Activated naive CD8-positive, alpha-beta T cell treated with anti-CD3 and anti-CD28 coated beads, Interleukin-2, amount 50 U/mL, for 24 hours (primary cell): ENCODE measurements around the gene ADAMTS18.
A peak's percentile ranks its signal among the peaks of the same experiment; 100 is the strongest.
"Not testable (repeated sequence)": the region's sequence is repeated elsewhere in the genome, so short reads cannot be mapped to it uniquely, and the experiment has no call there.

Experiments
- ATAC-seq: fragments of 150-1000 bp; cut with Tn5 transposase; one replicate; pipeline ENCODE4 v1.10.0; 2021
- DNase-seq: peaks from one replicate; pipeline ENCODE4 v3.0.0; 2021
- H3K27ac Mint-ChIP-seq: one replicate; pipeline ENCODE4 v1.8.0; 2021; ENCODE audit warnings: mild to moderate bottlenecking, mixed read lengths
- H3K27me3 Mint-ChIP-seq: one replicate; pipeline ENCODE4 v1.8.0; 2021; ENCODE audit warnings: mixed read lengths
- H3K36me3 Mint-ChIP-seq: one replicate; pipeline ENCODE4 v1.8.0; 2021; ENCODE audit warnings: low read depth, mixed read lengths
- H3K4me1 Mint-ChIP-seq: one replicate; pipeline ENCODE4 v1.8.0; 2021; ENCODE audit warnings: mixed read lengths
- H3K4me3 Mint-ChIP-seq: one replicate; pipeline ENCODE4 v1.8.0; 2021; ENCODE audit warnings: mild to moderate bottlenecking, moderate library complexity, mixed read lengths
- H3K9me3 Mint-ChIP-seq: one replicate; pipeline ENCODE4 v1.8.0; 2021; ENCODE audit warnings: mixed read lengths

The ADAMTS18 gene

GRCh38 chr16:77277141-77277540 lies 157.7 kb downstream of the ADAMTS18 start:
- H3K4me3 Mint-ChIP-seq, result no peak overlapping the region
- H3K9me3 Mint-ChIP-seq, result no peaks in the 10 kb centered on the region
- H3K4me1 Mint-ChIP-seq, result no peaks in the 10 kb centered on the region
- peaks cover 20% of the 10 kb centered on the region for H3K27me3 Mint-ChIP-seq
- DNase-seq (no peak), ATAC-seq (no peak)
- no peaks in the 10 kb centered on the region for H3K36me3 Mint-ChIP-seq
- no peak overlapping the region for H3K27ac Mint-ChIP-seq

GRCh38 chr16:77276661-77277060 lies 158.2 kb downstream of the ADAMTS18 start:
- peaks cover 22% of the 10 kb centered on the region for H3K27me3 Mint-ChIP-seq
- H3K9me3 Mint-ChIP-seq, result no peaks in the 10 kb centered on the region
- ATAC-seq, result no peak
- H3K4me1 Mint-ChIP-seq, result no peaks in the 10 kb centered on the region
- no peak overlapping the region for H3K4me3 Mint-ChIP-seq
- H3K27ac Mint-ChIP-seq, result no peak overlapping the region
- H3K36me3 Mint-ChIP-seq, result no peaks in the 10 kb centered on the region
- no peak for DNase-seq

GRCh38 chr16:77275303-77275702 lies 159.5 kb downstream of the ADAMTS18 start:
- not testable (repeated sequence) for DNase-seq, H3K9me3 Mint-ChIP-seq, H3K36me3 Mint-ChIP-seq, H3K4me3 Mint-ChIP-seq, ATAC-seq, H3K4me1 Mint-ChIP-seq, H3K27ac Mint-ChIP-seq
- peaks cover 20% of the 10 kb centered on the region for H3K27me3 Mint-ChIP-seq

- Mint-ChIP-seq H3K36me3 (no peaks in the 10 kb centered on the region), H3K4me1 (no peaks in the 10 kb centered on the region), H3K27ac (no peak overlapping the region), H3K4me3 (no peak overlapping the region), H3K27me3 (peaks cover 22% of the 10 kb centered on the region), H3K9me3 (no peaks in the 10 kb centered on the region)
- ATAC-seq (no peak), DNase-seq (no peak)
These were observed 161.0 kb downstream of the ADAMTS18 start for GRCh38 chr16:77273815-77274214.

GRCh38 chr16:77271532-77272426 lies 163.1 kb downstream of the ADAMTS18 start:
- no peak overlapping the region for H3K27ac Mint-ChIP-seq
- H3K4me3 Mint-ChIP-seq, result no peak overlapping the region
- no peak for ATAC-seq
- H3K9me3 Mint-ChIP-seq, result no peaks in the 10 kb centered on the region
- no peak for DNase-seq
- peaks cover 32% of the 10 kb centered on the region for H3K27me3 Mint-ChIP-seq
- no peaks in the 10 kb centered on the region for H3K4me1 Mint-ChIP-seq
- no peaks in the 10 kb centered on the region for H3K36me3 Mint-ChIP-seq

- peaks cover 28% of the 10 kb centered on the region for H3K27me3 Mint-ChIP-seq
- not testable (repeated sequence) for DNase-seq, H3K27ac Mint-ChIP-seq, H3K4me1 Mint-ChIP-seq, H3K4me3 Mint-ChIP-seq, H3K9me3 Mint-ChIP-seq, H3K36me3 Mint-ChIP-seq, ATAC-seq
These were observed 168.6 kb downstream of the ADAMTS18 start for GRCh38 chr16:77266185-77266584.

- H3K4me3 Mint-ChIP-seq, result no peak overlapping the region
- no peak for DNase-seq
- no peaks in the 10 kb centered on the region for H3K9me3 Mint-ChIP-seq
- H3K36me3 Mint-ChIP-seq, result peaks cover 3% of the 10 kb centered on the region
- no peak overlapping the region for H3K27ac Mint-ChIP-seq
- ATAC-seq, result no peak
- H3K27me3 Mint-ChIP-seq, result peaks cover 27% of the 10 kb centered on the region
- H3K4me1 Mint-ChIP-seq, result no peaks in the 10 kb centered on the region
These were observed 171.9 kb downstream of the ADAMTS18 start for GRCh38 chr16:77262971-77263370.

GRCh38 chr16:77250400-77250799 lies 184.4 kb downstream of the ADAMTS18 start:
- Mint-ChIP-seq H3K27me3 (peaks cover 4% of the 10 kb centered on the region), H3K27ac (no peak overlapping the region), H3K36me3 (no peaks in the 10 kb centered on the region), H3K9me3 (no peaks in the 10 kb centered on the region), H3K4me3 (no peak overlapping the region), H3K4me1 (no peaks in the 10 kb centered on the region)
- DNase-seq, result no peak
- no peak for ATAC-seq

GRCh38 chr16:77246150-77246549 lies 188.7 kb downstream of the ADAMTS18 start:
- Mint-ChIP-seq H3K27me3 (peaks cover 1% of the 10 kb centered on the region), H3K36me3 (no peaks in the 10 kb centered on the region), H3K4me1 (no peaks in the 10 kb centered on the region), H3K4me3 (no peak overlapping the region), H3K9me3 (no peaks in the 10 kb centered on the region), H3K27ac (no peak overlapping the region)
- DNase-seq, result no peak
- ATAC-seq, result no peak

GRCh38 chr16:77242471-77242870 lies 192.4 kb downstream of the ADAMTS18 start:
- H3K27me3 Mint-ChIP-seq, H3K27ac Mint-ChIP-seq, H3K9me3 Mint-ChIP-seq, H3K4me1 Mint-ChIP-seq, H3K4me3 Mint-ChIP-seq, DNase-seq, ATAC-seq, H3K36me3 Mint-ChIP-seq: not testable (repeated sequence)

- DNase-seq, result no peak
- Mint-ChIP-seq H3K4me1 (peaks cover 4% of the 10 kb centered on the region), H3K9me3 (no peaks in the 10 kb centered on the region), H3K4me3 (no peak overlapping the region), H3K36me3 (no peaks in the 10 kb centered on the region), H3K27ac (no peak overlapping the region), H3K27me3 (peaks cover 14% of the 10 kb centered on the region)
- ATAC-seq, result no peak
These were observed 196.2 kb downstream of the ADAMTS18 start for GRCh38 chr16:77238593-77238992.

- Mint-ChIP-seq H3K27me3 (peaks cover 18% of the 10 kb centered on the region), H3K36me3 (no peaks in the 10 kb centered on the region), H3K4me1 (peaks cover 4% of the 10 kb centered on the region), H3K27ac (no peak overlapping the region), H3K4me3 (no peak overlapping the region), H3K9me3 (no peaks in the 10 kb centered on the region)
- DNase-seq (peak; percentile 89), ATAC-seq (peak; percentile 95)
These were observed 198.7 kb downstream of the ADAMTS18 start for GRCh38 chr16:77236063-77236511.

- peaks cover 23% of the 10 kb centered on the region for H3K27me3 Mint-ChIP-seq
- H3K36me3 Mint-ChIP-seq, result no peaks in the 10 kb centered on the region
- H3K4me1 Mint-ChIP-seq, result peaks cover 4% of the 10 kb centered on the region
- H3K4me3 Mint-ChIP-seq, result no peak overlapping the region
- H3K27ac Mint-ChIP-seq, result no peak overlapping the region
- ATAC-seq (no peak), DNase-seq (no peak)
- no peaks in the 10 kb centered on the region for H3K9me3 Mint-ChIP-seq
These were observed 200.2 kb downstream of the ADAMTS18 start for GRCh38 chr16:77234611-77235010.

GRCh38 chr16:77233799-77234519 lies 200.9 kb downstream of the ADAMTS18 start:
- Mint-ChIP-seq H3K4me1 (peaks cover 4% of the 10 kb centered on the region), H3K27me3 (peaks cover 23% of the 10 kb centered on the region), H3K27ac (no peak overlapping the region), H3K4me3 (no peak overlapping the region), H3K36me3 (no peaks in the 10 kb centered on the region), H3K9me3 (no peaks in the 10 kb centered on the region)
- DNase-seq (no peak), ATAC-seq (no peak)
